GM12878 (cell line): ENCODE results near the gene C1orf232.

Experiments
- CHD2 ChIP-seq: IDR thresholded peaks from 2 replicates; pipeline ENCODE4 v1.6.1; 2011; ENCODE audit warnings: low read depth, low read length, improper control_type of control experiment, borderline replicate concordance
- CREB1 ChIP-seq: IDR thresholded peaks from 2 replicates; pipeline ENCODE4 v1.6.1; 2012; ENCODE audit warnings: low read depth, mild to moderate bottlenecking, inconsistent platforms
- EZH2 ChIP-seq: IDR thresholded peaks from 2 replicates; pipeline ENCODE4 v1.6.1; 2012; ENCODE audit warnings: low read depth, mild to moderate bottlenecking, control low read depth, inconsistent platforms, low read length, borderline replicate concordance; ENCODE audit not compliant: control insufficient read depth
- MXI1 ChIP-seq: fragments of 150-350 bp; IDR thresholded peaks from 2 replicates; pipeline ENCODE4 v1.6.1; 2011; ENCODE audit warnings: low read depth, mild to moderate bottlenecking, inconsistent platforms, low read length, improper control_type of control experiment
- NFXL1 ChIP-seq: fragments of 450-650 bp; IDR thresholded peaks from 2 replicates; pipeline ENCODE4 v1.6.1; 2017; ENCODE audit warnings: antibody characterized with exemption, mild to moderate bottlenecking, borderline replicate concordance
- NFYB ChIP-seq: IDR thresholded peaks from 2 replicates; pipeline ENCODE4 v1.6.1; 2011; ENCODE audit warnings: low read depth, mild to moderate bottlenecking, low read length, improper control_type of control experiment, moderate library complexity; ENCODE audit not compliant: insufficient read depth
- SMC3 ChIP-seq: IDR thresholded peaks from 2 replicates; pipeline ENCODE4 v1.6.1; 2011; ENCODE audit warnings: low read length, improper control_type of control experiment, borderline replicate concordance
- STAT1 ChIP-seq: fragments of 450-650 bp; conservative IDR thresholded peaks from 2 replicates; pipeline ENCODE4 v1.6.1; 2014; ENCODE audit warnings: antibody characterized with exemption, mild to moderate bottlenecking
- TF ChIP-seq, protein P1 (sequence below), 3 experiments: IDR thresholded peaks in 2 of 3; conservative IDR thresholded peaks in 1 of 3; 2 replicates each; pipeline ENCODE4 v1.5.1; 2011; ENCODE audit warnings: low read depth in 3 of 3, low read length in 3 of 3, mild to moderate bottlenecking in 3 of 3, control low read depth in 2 of 3, moderate library complexity in 2 of 3, inconsistent platforms in 1 of 3, mixed read lengths in 1 of 3; ENCODE audit not compliant: control insufficient read depth in 2 of 3, insufficient read depth in 1 of 3; ENCODE audit errors: extremely low read depth in 1 of 3
- TF ChIP-seq, protein P2 (sequence below): IDR thresholded peaks from 2 replicates; pipeline ENCODE4 v1.6.1; 2012; ENCODE audit warnings: mild to moderate bottlenecking, low read depth, low read length
- TF ChIP-seq, protein P3 (sequence below): IDR thresholded peaks from 2 replicates; pipeline ENCODE4 v1.6.1; 2012; ENCODE audit warnings: low read depth, low read length, improper control_type of control experiment
- TF ChIP-seq, protein P4 (sequence below): fragments of 450-650 bp; IDR thresholded peaks from 2 replicates; pipeline ENCODE4 v1.6.1; 2018; ENCODE audit warnings: borderline replicate concordance, mild to moderate bottlenecking; ENCODE audit not compliant: partially characterized antibody

DNA sequence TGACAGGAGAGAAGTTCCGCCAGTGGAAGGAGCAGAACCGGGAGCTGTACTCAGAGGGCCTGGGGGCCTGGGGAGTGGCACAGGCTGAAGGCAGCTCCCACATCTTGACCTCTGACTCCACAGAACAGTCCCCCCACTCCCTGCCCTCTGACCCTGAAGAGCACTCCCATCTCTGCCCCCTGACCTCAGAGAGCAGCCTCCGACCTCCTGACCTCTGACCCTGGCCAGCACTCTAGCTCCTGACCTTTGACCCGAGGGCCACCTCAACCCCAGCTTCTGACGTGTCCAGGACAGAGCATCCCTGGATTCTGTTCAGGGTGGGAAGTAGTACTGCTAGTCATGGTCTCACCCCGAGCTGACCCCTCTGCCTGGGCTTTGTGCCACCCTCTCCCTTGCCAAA is 20.6 kb upstream of the C1orf232 start:
- TF ChIP-seq STAT1 (no peak), CREB1 (no peak), EZH2 (no peak), CHD2 (no peak), SMC3 (no peak), NFXL1 (no peak), MXI1 (no peak), NFYB (no peak)
- TF ChIP-seq, protein P1, sequence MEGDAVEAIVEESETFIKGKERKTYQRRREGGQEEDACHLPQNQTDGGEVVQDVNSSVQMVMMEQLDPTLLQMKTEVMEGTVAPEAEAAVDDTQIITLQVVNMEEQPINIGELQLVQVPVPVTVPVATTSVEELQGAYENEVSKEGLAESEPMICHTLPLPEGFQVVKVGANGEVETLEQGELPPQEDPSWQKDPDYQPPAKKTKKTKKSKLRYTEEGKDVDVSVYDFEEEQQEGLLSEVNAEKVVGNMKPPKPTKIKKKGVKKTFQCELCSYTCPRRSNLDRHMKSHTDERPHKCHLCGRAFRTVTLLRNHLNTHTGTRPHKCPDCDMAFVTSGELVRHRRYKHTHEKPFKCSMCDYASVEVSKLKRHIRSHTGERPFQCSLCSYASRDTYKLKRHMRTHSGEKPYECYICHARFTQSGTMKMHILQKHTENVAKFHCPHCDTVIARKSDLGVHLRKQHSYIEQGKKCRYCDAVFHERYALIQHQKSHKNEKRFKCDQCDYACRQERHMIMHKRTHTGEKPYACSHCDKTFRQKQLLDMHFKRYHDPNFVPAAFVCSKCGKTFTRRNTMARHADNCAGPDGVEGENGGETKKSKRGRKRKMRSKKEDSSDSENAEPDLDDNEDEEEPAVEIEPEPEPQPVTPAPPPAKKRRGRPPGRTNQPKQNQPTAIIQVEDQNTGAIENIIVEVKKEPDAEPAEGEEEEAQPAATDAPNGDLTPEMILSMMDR (IDR thresholded peaks at IDR 0.05 in 2 of 3, conservative IDR thresholded peaks at IDR 0.05 in 1 of 3; ENCODE audit: control insufficient read depth in 2 of 3, extremely low read depth in 1 of 3, insufficient read depth in 1 of 3, low read depth in 3 of 3, low read length in 3 of 3): no peak
- TF ChIP-seq, protein P2, sequence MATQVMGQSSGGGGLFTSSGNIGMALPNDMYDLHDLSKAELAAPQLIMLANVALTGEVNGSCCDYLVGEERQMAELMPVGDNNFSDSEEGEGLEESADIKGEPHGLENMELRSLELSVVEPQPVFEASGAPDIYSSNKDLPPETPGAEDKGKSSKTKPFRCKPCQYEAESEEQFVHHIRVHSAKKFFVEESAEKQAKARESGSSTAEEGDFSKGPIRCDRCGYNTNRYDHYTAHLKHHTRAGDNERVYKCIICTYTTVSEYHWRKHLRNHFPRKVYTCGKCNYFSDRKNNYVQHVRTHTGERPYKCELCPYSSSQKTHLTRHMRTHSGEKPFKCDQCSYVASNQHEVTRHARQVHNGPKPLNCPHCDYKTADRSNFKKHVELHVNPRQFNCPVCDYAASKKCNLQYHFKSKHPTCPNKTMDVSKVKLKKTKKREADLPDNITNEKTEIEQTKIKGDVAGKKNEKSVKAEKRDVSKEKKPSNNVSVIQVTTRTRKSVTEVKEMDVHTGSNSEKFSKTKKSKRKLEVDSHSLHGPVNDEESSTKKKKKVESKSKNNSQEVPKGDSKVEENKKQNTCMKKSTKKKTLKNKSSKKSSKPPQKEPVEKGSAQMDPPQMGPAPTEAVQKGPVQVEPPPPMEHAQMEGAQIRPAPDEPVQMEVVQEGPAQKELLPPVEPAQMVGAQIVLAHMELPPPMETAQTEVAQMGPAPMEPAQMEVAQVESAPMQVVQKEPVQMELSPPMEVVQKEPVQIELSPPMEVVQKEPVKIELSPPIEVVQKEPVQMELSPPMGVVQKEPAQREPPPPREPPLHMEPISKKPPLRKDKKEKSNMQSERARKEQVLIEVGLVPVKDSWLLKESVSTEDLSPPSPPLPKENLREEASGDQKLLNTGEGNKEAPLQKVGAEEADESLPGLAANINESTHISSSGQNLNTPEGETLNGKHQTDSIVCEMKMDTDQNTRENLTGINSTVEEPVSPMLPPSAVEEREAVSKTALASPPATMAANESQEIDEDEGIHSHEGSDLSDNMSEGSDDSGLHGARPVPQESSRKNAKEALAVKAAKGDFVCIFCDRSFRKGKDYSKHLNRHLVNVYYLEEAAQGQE: no peak
- TF ChIP-seq, protein P3, sequence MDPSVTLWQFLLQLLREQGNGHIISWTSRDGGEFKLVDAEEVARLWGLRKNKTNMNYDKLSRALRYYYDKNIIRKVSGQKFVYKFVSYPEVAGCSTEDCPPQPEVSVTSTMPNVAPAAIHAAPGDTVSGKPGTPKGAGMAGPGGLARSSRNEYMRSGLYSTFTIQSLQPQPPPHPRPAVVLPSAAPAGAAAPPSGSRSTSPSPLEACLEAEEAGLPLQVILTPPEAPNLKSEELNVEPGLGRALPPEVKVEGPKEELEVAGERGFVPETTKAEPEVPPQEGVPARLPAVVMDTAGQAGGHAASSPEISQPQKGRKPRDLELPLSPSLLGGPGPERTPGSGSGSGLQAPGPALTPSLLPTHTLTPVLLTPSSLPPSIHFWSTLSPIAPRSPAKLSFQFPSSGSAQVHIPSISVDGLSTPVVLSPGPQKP: no peak
- TF ChIP-seq, protein P4, sequence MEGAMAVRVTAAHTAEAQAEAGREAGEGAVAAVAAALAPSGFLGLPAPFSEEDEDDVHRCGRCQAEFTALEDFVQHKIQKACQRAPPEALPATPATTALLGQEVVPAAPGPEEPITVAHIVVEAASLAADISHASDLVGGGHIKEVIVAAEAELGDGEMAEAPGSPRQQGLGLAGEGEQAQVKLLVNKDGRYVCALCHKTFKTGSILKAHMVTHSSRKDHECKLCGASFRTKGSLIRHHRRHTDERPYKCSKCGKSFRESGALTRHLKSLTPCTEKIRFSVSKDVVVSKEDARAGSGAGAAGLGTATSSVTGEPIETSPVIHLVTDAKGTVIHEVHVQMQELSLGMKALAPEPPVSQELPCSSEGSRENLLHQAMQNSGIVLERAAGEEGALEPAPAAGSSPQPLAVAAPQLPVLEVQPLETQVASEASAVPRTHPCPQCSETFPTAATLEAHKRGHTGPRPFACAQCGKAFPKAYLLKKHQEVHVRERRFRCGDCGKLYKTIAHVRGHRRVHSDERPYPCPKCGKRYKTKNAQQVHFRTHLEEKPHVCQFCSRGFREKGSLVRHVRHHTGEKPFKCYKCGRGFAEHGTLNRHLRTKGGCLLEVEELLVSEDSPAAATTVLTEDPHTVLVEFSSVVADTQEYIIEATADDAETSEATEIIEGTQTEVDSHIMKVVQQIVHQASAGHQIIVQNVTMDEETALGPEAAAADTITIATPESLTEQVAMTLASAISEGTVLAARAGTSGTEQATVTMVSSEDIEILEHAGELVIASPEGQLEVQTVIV: no peak
